HG03442 (cell line): ENCODE measurements around the gene UHRF1.
"Not testable (repeated sequence)": the region's sequence is repeated elsewhere in the genome, so short reads cannot be mapped to it uniquely, and the experiment has no call there.

Experiments
- ATAC-seq: cut with Tn5 transposase; IDR thresholded peaks from one replicate; pipeline ENCODE4 v1.9.1; 2021; ENCODE audit warnings: mild to moderate bottlenecking, moderate library complexity; ENCODE audit not compliant: unreplicated experiment

Gene UHRF1

GRCh38 chr19:4909156-4909896 is at the start of gene UHRF1:
Gene UHRF1, plus strand, starts transcription at chr19:4909501. Its CDS starts 1,385 bp downstream, at chr19:4910886.
- ATAC-seq = peak; percentile 15

DNA sequence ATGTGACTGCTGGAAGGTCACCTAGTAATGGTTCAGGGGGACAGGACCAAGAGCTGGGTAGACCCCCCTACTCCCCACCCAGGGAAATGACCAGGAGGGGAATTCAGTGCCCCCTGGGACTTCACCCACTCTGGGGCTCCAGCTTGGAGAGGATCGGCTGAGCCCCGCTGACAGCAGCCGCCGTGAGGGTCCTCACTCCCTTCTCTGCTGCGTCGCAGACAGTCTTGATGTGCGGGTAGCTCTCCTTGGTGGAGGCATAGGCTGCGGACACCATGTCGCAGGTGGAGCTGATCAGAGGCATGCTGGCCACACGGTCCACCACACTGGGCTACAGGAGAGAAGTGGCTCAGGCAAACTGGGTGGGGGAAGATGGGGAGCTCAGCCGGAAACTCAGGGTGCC is 49.6 kb upstream of the UHRF1 start:
- no peak for ATAC-seq

GRCh38 chr19:4861147-4861546 is 48.2 kb upstream of the UHRF1 start:
- no peak for ATAC-seq

- no peak for ATAC-seq
Observed at GRCh38 chr19:4866595-4867424, 42.5 kb upstream of the UHRF1 start.

GRCh38 chr19:4867534-4868285 is 41.6 kb upstream of the UHRF1 start, which contains the start of gene PLIN3:
Gene PLIN3, minus strand, starts transcription at chr19:4867667. Its CDS starts 6,273 bp downstream, at chr19:4861394.
- ATAC-seq = peak; percentile 77

DNA sequence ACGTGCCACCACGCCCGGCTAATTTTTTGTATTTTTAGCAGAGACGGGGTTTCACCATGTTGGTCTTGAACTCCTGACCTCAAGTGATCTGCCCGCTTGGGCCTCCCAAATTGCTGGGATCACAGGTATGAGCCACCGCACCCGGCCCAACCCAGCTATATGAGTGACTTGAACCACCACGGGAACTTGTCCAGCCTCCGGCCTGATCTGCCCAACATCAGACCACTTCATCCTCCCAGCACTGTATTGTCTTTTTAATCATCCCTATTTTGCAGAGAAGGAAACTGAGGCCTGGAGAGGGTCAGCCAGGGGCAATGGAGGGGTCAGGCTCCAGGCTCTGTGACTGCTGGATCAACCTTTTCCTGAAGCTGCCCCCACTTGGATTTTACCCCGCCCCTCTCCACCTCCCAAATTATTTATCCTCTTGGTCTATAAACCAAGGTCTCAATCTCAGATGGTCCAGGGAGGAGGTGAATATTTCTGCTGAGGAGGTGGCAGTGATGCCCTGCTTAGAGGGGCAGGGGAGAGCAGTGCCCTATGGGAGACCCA is 40.9 kb upstream of the UHRF1 start:
- no peak for ATAC-seq

DNA sequence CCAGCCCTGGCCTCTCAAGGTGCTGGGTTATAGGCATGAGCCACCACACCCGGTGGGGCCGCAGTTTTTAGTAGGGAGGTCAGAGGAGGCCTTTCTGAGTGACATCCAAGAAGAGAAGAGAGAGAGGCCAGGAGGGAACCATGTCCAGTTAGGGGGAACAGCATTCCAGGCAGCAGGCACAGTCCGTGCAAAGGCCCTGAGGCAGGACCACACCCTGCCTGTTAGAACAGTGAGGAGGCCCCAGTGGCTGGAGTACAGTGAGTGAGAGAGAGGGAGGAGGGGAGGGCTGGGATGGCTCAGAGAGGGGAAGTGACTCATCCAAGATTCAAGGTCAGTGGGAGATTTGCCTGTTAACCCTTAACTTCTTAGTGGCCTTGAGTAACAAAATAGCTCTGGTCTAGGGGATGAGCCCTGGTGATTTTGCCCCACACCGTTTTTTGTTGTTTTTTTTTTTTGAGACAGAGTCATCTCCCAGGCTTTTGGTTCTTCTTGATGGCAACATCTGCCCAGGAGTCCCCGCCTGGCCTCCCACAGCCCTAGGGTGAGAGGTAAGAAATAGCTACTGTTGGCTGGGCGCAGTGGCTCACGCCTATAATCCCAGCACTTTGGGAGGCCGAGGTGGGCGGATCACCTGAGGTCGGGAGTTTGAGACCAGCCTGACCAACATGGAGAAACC is 39.1 kb upstream of the UHRF1 start:
- ATAC-seq = no peak

DNA sequence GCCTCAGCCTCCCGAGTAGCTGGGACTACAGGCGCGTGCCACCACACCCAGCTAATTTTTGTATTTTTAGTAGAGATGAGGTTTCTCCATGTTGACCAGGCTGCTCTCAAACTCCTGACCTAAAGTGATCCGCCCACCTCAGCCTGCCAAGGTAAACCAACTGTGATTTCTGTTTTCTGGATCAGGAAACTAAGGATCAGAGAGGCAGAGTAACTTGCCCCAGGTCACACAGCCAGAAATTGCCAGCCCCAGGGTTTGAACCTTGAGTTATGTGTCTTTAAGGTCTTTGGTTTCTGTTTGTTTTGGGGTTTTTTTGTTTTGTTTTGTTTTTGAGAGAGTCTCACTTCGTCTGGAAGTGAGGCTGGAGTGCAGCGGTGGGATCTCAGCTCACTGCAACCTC is 37.6 kb upstream of the UHRF1 start:
- no peak for ATAC-seq

- ATAC-seq = no peak
Observed at GRCh38 chr19:4873930-4874329, 35.4 kb upstream of the UHRF1 start.

- no peak for ATAC-seq
Observed at GRCh38 chr19:4877753-4878490, 31.4 kb upstream of the UHRF1 start.

- ATAC-seq = no peak
Observed at GRCh38 chr19:4878491-4878968, 30.8 kb upstream of the UHRF1 start.

DNA sequence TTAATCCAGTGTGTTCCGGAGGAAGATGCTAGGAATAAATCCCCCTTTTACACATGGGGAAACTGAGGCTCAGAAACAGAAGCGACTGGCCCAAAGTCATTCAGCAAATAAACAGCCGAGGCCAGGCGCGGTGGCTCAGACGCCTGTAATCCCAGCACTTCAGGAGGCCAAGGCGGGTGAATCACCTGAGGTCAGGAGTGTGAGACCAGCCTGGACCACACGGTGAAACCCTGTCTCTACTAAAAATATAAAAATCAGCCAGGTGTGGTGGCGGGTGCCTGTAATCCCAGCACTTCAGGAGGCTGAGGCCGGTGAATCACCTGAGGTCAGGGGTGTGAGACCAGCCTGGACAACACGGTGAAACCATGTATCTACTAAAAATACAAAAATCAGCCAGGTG is 30.3 kb upstream of the UHRF1 start:
- no peak for ATAC-seq

DNA sequence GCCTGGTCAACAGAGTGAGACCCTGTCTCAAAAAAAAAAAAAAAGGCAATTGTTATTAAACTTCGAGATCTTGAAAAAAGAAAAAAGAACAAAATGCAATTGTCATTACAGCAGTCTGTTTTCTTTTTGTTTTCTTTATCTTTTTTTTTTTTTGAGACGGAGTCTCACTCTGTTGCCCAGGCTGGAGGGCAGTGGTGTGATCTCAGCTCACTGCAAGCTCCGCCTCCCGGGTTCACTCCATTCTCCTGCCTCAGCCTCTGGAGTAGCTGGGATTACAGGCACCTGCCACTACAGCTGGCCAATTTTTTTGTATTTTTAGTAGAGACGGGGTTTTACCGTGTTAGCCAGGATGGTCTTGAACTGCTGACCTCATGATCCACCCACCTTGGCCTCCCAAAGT is 26.4 kb upstream of the UHRF1 start:
- not testable (repeated sequence) for ATAC-seq

- not testable (repeated sequence) for ATAC-seq
Observed at GRCh38 chr19:4884993-4885392, 24.3 kb upstream of the UHRF1 start.

DNA sequence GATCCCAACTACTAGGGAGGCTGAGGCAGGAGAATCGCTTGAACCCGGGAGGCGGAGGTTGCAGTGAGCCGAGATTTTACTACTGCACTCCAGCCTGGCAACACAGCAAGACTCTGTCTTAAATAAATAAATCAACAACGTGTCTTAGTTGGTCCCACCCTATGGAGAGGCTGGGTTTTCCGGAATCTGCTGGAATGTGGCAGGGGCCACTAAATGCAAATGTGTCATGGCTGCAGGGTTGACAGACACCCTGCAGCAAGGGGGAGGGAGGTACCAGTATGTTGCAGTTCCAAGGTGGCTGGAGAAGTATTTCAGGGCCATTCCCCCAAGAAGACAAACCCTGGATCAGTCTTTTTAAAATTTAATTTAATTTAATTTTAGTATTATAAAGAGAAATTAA is 21.5 kb upstream of the UHRF1 start:
- not testable (repeated sequence) for ATAC-seq

GRCh38 chr19:4889034-4889815 is 20.1 kb upstream of the UHRF1 start:
- no peak for ATAC-seq

- ATAC-seq = no peak
Observed at GRCh38 chr19:4891066-4891465, 18.2 kb upstream of the UHRF1 start.

- ATAC-seq = not testable (repeated sequence)
Observed at GRCh38 chr19:4892962-4893361, 16.3 kb upstream of the UHRF1 start.

- ATAC-seq = no peak
Observed at GRCh38 chr19:4896372-4896771, 12.9 kb upstream of the UHRF1 start.
